MCF 10A (cell line): Measurements from ENCODE around the gene TP53I3. TPM values are rescaled to one million over a fixed set of nuclear protein-coding genes. Genes with fewer than 3 reads are reported as not detected.

ENCODE experiments used
- BruUV-seq: library from RNA; stranded (reverse); fragments of 400-500 nt; replicated peaks from 2 replicates; lab custom pipeline; 2021; lab: Mats Ljungman, UMichigan
- CTCF ChIA-PET: fragments of 300-600 bp; sonication (Branson Sonifier 250); formaldehyde crosslinking; extraction: SDS; loops from one replicate; lab custom pipeline; 2021; ENCODE audit warnings: antibody characterized with exemption, inconsistent platforms; lab: Yijun Ruan, JAX
- POLR2A ChIA-PET: fragments of 300-600, 350-650 bp; sonication (Branson Sonifier 250); formaldehyde crosslinking; extraction: SDS; loops from one replicate; lab custom pipeline; 2020; ENCODE audit warnings: antibody characterized with exemption, inconsistent platforms; lab: Yijun Ruan, JAX
- DNase-seq: peaks from one replicate; pipeline ENCODE4 v3.0.0-alpha.2; 2018; ENCODE audit not compliant: unreplicated experiment
- H3K27ac Mint-ChIP-seq: one replicate; pipeline ENCODE4 v1.8.0; 2022; ENCODE audit warnings: mild to moderate bottlenecking, low read depth, mixed read lengths; ENCODE audit not compliant: unreplicated experiment
- H3K27me3 Mint-ChIP-seq: one replicate; pipeline ENCODE4 v1.8.0; 2022; ENCODE audit warnings: mixed read lengths; ENCODE audit not compliant: insufficient read depth, unreplicated experiment
- H3K36me3 Mint-ChIP-seq: one replicate; pipeline ENCODE4 v1.8.0; 2022; ENCODE audit warnings: mild to moderate bottlenecking, moderate library complexity, mixed read lengths; ENCODE audit not compliant: insufficient read depth, unreplicated experiment
- H3K4me1 Mint-ChIP-seq: one replicate; pipeline ENCODE4 v1.8.0; 2022; ENCODE audit warnings: mixed read lengths; ENCODE audit not compliant: insufficient read depth, unreplicated experiment
- H3K4me3 Mint-ChIP-seq: one replicate; pipeline ENCODE4 v1.8.0; 2022; ENCODE audit warnings: mild to moderate bottlenecking, moderate library complexity, mixed read lengths; ENCODE audit not compliant: unreplicated experiment
- H3K9me3 Mint-ChIP-seq: one replicate; pipeline ENCODE4 v1.8.0; 2022; ENCODE audit warnings: mixed read lengths; ENCODE audit not compliant: unreplicated experiment
- CTCF ChIP-seq: fragments of 200-600 bp; IDR thresholded peaks from one replicate; pipeline ENCODE4 v1.8.0; 2022; ENCODE audit warnings: antibody characterized with exemption, mild to moderate bottlenecking; ENCODE audit not compliant: unreplicated experiment
- intact Hi-C: fragments of 100-400 bp; cut with micrococcal nuclease; formaldehyde crosslinking; loops from 2 replicates; pipeline ENCODE4 v1.14.1; 2022
- total RNA-seq: library from RNA; stranded (reverse); gene quantifications from 2 replicates; pipeline ENCODE4 v1.2.3, GENCODE V29; 2022

The TP53I3 gene
- total RNA-seq, 1 experiment from 2014 or later = 99.8 TPM

GRCh38 chr2:24077879-24078278 lies 6.8 kb downstream of the TP53I3 start:
- peaks cover 37% of the 10 kb centered on the region for H3K4me1 Mint-ChIP-seq
- no peak for DNase-seq
- no peak for TF ChIP-seq CTCF
- BruUV-seq = TSS peak; percentile 31
- CTCF ChIA-PET = no interaction called here
- POLR2A ChIA-PET = interaction anchor here (0.8 to 3.1 kb wide), 7 partner anchors 27 to 173 kb away, joined by 3 to 44 read pairs (median 5); partner anchors contain the start of gene WDCP
- peak overlapping the region; percentile 97 for H3K27ac Mint-ChIP-seq
- peak overlapping the region; percentile 97 for H3K4me3 Mint-ChIP-seq
- peaks cover 81% of the 10 kb centered on the region for H3K36me3 Mint-ChIP-seq
- intact Hi-C loops = loop anchor here (2.0 kb wide), 1 partner anchor 151 kb away; the partner anchor contains the start of gene ATAD2B
- H3K9me3 Mint-ChIP-seq = no peaks in the 10 kb centered on the region
- H3K27me3 Mint-ChIP-seq = no peaks in the 10 kb centered on the region

GRCh38 chr2:24077535-24077877 lies 7.1 kb downstream of the TP53I3 start:
- no peaks in the 10 kb centered on the region for H3K27me3 Mint-ChIP-seq

GRCh38 chr2:24076849-24077534 lies 7.6 kb downstream of the TP53I3 start:
- intact Hi-C loops = loop anchor here (2.0 kb wide), 1 partner anchor 150 kb away; the partner anchor contains the start of gene ATAD2B
- POLR2A ChIA-PET = interaction anchor here (0.6 to 3.3 kb wide), 33 partner anchors 8 to 716 kb away, joined by 3 to 72 read pairs (median 5); partner anchors contain the start of genes ATAD2B, CENPO, FKBP1B and ITSN2
- H3K36me3 Mint-ChIP-seq = peaks cover 83% of the 10 kb centered on the region
- peak overlapping the region; percentile 97 for H3K27ac Mint-ChIP-seq
- H3K9me3 Mint-ChIP-seq = no peaks in the 10 kb centered on the region
- H3K4me3 Mint-ChIP-seq = peak overlapping the region; percentile 97
- BruUV-seq = no TSS peak
- CTCF ChIA-PET = interaction anchor here (0.6 to 1.3 kb wide), 8 partner anchors 8 to 743 kb away, joined by 3 to 8 read pairs (median 3); partner anchors contain the start of gene TP53I3
- no peaks in the 10 kb centered on the region for H3K27me3 Mint-ChIP-seq
- H3K4me1 Mint-ChIP-seq = peaks cover 30% of the 10 kb centered on the region
- DNase-seq = no peak
- TF ChIP-seq CTCF = no peak

More at GRCh38 chr2:24077535-24077877, 7.1 kb downstream of the TP53I3 start:
- CTCF ChIA-PET = interaction anchor here (0.8 to 1.3 kb wide), 2 partner anchors 152 to 290 kb away, joined by 3 to 8 read pairs; no protein-coding TSS in a partner anchor
- Mint-ChIP-seq H3K4me3 (peak overlapping the region; percentile 97), H3K36me3 (peaks cover 83% of the 10 kb centered on the region), H3K9me3 (no peaks in the 10 kb centered on the region), H3K27ac (peak overlapping the region; percentile 97), H3K4me1 (peaks cover 35% of the 10 kb centered on the region)
- POLR2A ChIA-PET = interaction anchor here (0.6 to 3.3 kb wide), 9 partner anchors 11 to 294 kb away, joined by 3 to 72 read pairs (median 16); partner anchors contain the start of genes ATAD2B and WDCP
- intact Hi-C loops = loop anchor here (2.0 kb wide), 1 partner anchor 151 kb away; the partner anchor contains the start of gene ATAD2B
- TF ChIP-seq CTCF = no peak
- DNase-seq = no peak
- no TSS peak for BruUV-seq
